Body of pancreas (tissue), 4 donors: ENCODE results near the gene H3-3A.

ENCODE experiments used
- POLR2A ChIP-seq, 3 donors: fragments of 450-650 bp; IDR thresholded peaks; one replicate each; pipeline ENCODE4 v1.6.1; 2016; ENCODE audit warnings: antibody characterized with exemption in 3 of 3, mild to moderate bottlenecking in 2 of 3
- TF ChIP-seq, protein P1 (sequence below), 7 experiments: fragments of 450-650 bp in 4 of 7; fragments of 200-600 bp in 3 of 7; sonication (generic) in 3 of 7; IDR thresholded peaks; one replicate each; pipeline ENCODE4 v1.5.1; 2016 to 2019; ENCODE audit warnings: antibody characterized with exemption in 7 of 7

DNA sequence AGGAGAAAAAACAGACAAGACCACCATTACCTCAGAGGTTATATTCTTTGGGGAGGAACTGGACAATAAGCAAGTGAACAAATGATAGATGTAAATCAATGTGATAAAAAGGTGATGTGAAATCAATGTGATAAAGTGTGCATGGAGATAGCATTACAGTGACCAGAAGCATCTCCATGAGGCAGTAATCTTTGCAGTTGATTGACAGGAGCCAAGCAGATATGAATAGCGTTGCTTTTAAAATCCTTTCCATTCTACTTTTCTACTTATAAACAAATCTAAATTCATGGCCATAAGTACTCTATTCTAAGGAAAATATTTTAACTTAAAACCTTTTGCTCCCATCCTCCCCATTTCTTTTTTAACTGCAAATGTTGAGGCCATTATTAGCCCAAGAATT lies 2.8 kb upstream of the H3-3A start:
- no peak for TF ChIP-seq POLR2A (IDR thresholded peaks at IDR 0.05)
- TF ChIP-seq, protein P1, sequence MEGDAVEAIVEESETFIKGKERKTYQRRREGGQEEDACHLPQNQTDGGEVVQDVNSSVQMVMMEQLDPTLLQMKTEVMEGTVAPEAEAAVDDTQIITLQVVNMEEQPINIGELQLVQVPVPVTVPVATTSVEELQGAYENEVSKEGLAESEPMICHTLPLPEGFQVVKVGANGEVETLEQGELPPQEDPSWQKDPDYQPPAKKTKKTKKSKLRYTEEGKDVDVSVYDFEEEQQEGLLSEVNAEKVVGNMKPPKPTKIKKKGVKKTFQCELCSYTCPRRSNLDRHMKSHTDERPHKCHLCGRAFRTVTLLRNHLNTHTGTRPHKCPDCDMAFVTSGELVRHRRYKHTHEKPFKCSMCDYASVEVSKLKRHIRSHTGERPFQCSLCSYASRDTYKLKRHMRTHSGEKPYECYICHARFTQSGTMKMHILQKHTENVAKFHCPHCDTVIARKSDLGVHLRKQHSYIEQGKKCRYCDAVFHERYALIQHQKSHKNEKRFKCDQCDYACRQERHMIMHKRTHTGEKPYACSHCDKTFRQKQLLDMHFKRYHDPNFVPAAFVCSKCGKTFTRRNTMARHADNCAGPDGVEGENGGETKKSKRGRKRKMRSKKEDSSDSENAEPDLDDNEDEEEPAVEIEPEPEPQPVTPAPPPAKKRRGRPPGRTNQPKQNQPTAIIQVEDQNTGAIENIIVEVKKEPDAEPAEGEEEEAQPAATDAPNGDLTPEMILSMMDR (IDR thresholded peaks at IDR 0.05), result no peak
